ENCODE results near the gene ADAMTS9. TPM values are rescaled to one million over a fixed set of nuclear protein-coding genes. Genes with fewer than 3 reads are reported as not detected.
A peak's percentile ranks its signal among the peaks of the same experiment; 100 is the strongest.

The ADAMTS9 gene
- total and polyA plus RNA-seq, 9 of the 15 experiments (the other 6 are each of a cell fraction or from before 2014, with no cell fraction given) = 0.05 to 0.32 (median 0.13) TPM; not detected in 2

DNA sequence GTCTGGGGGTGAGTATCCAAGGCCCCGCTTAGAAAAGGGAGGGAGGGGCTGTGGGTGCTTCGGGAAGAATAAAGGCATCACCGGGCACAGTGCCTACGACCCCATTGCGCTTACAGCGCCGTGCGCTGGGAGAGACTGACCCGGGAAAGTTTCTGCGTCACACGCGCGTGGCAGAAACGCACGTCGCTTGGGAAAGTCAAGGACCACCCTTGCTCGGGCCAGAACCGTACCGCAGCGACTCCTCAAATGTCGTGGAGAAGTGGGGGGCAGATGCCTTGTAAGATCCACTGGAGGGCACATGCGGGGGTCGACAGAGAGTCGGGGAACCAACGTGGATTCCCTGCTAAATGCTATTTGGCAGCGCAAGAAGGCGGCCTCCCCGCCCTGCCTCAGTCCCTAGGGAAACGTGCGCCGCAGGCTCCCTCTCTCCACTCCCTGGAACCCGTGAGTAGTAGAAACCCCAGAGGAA, 2.4 kb downstream of the ADAMTS9 start:
- H3K79me2 ChIP-seq (ENCODE audit: control insufficient read depth, insufficient read depth, low read length) = no peaks in the 10 kb centered on the region
- no peak overlapping the region for H2AFZ ChIP-seq (ENCODE audit: low read depth, low read length)
- DNase-seq (ENCODE audit: extremely low read depth in 1 of 4, low spot score in 3 of 4) = no peak
- no peaks in the 10 kb centered on the region for H3K9me3 ChIP-seq (replicated peaks; ENCODE audit: control insufficient read depth, insufficient read depth, low read depth, low read length)
- no peak overlapping the region for H3K4me3 ChIP-seq
- ChIA-PET CTCF (ENCODE audit: low intra/inter-chr PET ratio) (no interaction called here), POLR2A (no interaction called here)
- 0 out of 2 replicates have a peak overlapping the region, but pooled peaks have one; percentile 41 for H3K4me2 ChIP-seq (ENCODE audit: insufficient read depth, low read length)
- ATAC-seq = no peak
- FAIRE-seq = no peak
- 42% methylated on average over 8 of the region's 32 CpGs for WGBS (ENCODE audit: insufficient coverage, low coverage, missing lambda C conversion rate)
- H3K9me1 ChIP-seq (ENCODE audit: control insufficient read depth, insufficient read depth, low read length) = no peaks in the 10 kb centered on the region
- peaks cover 0 to 14% of the 10 kb centered on the region in 2 experiments; a peak in 2 of 5 replicates for H3K4me1 ChIP-seq (replicated peaks in 1 of 2; ENCODE audit: control insufficient read depth in 2 of 2, insufficient read depth in 2 of 2, low read length in 2 of 2)
- no peak overlapping the region for H3K9ac ChIP-seq (ENCODE audit: insufficient read depth in 1 of 2, low read depth in 2 of 2, low read length in 2 of 2)
- no peak overlapping the region for H3K27ac ChIP-seq (ENCODE audit: extremely low read depth, low read depth, low read length)
- no peak for TF ChIP-seq MCM2 (IDR thresholded peaks at IDR 0.05; ENCODE audit: low read depth)
- TF ChIP-seq, protein P1, sequence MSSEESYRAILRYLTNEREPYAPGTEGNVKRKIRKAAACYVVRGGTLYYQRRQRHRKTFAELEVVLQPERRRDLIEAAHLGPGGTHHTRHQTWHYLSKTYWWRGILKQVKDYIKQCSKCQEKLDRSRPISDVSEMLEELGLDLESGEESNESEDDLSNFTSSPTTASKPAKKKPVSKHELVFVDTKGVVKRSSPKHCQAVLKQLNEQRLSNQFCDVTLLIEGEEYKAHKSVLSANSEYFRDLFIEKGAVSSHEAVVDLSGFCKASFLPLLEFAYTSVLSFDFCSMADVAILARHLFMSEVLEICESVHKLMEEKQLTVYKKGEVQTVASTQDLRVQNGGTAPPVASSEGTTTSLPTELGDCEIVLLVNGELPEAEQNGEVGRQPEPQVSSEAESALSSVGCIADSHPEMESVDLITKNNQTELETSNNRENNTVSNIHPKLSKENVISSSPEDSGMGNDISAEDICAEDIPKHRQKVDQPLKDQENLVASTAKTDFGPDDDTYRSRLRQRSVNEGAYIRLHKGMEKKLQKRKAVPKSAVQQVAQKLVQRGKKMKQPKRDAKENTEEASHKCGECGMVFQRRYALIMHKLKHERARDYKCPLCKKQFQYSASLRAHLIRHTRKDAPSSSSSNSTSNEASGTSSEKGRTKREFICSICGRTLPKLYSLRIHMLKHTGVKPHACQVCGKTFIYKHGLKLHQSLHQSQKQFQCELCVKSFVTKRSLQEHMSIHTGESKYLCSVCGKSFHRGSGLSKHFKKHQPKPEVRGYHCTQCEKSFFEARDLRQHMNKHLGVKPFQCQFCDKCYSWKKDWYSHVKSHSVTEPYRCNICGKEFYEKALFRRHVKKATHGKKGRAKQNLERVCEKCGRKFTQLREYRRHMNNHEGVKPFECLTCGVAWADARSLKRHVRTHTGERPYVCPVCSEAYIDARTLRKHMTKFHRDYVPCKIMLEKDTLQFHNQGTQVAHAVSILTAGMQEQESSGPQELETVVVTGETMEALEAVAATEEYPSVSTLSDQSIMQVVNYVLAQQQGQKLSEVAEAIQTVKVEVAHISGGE (CRISPR knock-in tag; IDR thresholded peaks at IDR 0.05) = peak in 1 of 3 experiments; percentile 8; a peak in 1 of 6 replicates
- no TSS peak for BruUV-seq (replicated peaks)
- peaks cover 0 to 7% of the 10 kb centered on the region in 2 experiments; a peak in 3 of 5 replicates for H3K27me3 ChIP-seq (ENCODE audit: control insufficient read depth in 2 of 2, insufficient read depth in 2 of 2, low read length in 2 of 2)
- intact Hi-C loops (cut with micrococcal nuclease) (no loop called here), in situ Hi-C loops (cut with MboI) (no loop called here)
- H4K20me1 ChIP-seq (replicated peaks; ENCODE audit: control insufficient read depth, insufficient read depth, low read length) = no peaks in the 10 kb centered on the region
- no peaks in the 10 kb centered on the region for H3K36me3 ChIP-seq (ENCODE audit: control insufficient read depth, insufficient read depth, low read length)

Data from K562 (cell line).